ENCODE data around the gene SUSD4.

Gene SUSD4

GRCh38 chr1:223276029-223276428, 87.9 kb downstream of the SUSD4 start:
- CTCF ChIA-PET, result no interaction called here
- H3K27ac ChIP-seq, result no peak overlapping the region
- no peak for DNase-seq (ENCODE audit: low spot score)
- TF ChIP-seq CTCF (conservative IDR thresholded peaks at IDR 0.05; ENCODE audit: low read depth), result no peak
- POLR2A ChIA-PET (ENCODE audit: low non-redundant PET), result no interaction called here

- ChIA-PET CTCF (interaction anchor here (0.6 kb wide), 1 partner anchor 144 kb away, joined by 3 read pairs; no protein-coding TSS in a partner anchor), POLR2A (ENCODE audit: low non-redundant PET) (no interaction called here)
- H3K27ac ChIP-seq, result no peak overlapping the region
- no peak for DNase-seq (ENCODE audit: low spot score)
- no peak for TF ChIP-seq CTCF (conservative IDR thresholded peaks at IDR 0.05; ENCODE audit: low read depth)
Measured at GRCh38 chr1:223273511-223273910, 90.5 kb downstream of the SUSD4 start.

- H3K27ac ChIP-seq, result no peak overlapping the region
- POLR2A ChIA-PET (ENCODE audit: low non-redundant PET), result no interaction called here
- CTCF ChIA-PET, result interaction anchor here (1.1 kb wide), 1 partner anchor 63 kb away, joined by 4 read pairs; no protein-coding TSS in a partner anchor
- no peak for TF ChIP-seq CTCF (conservative IDR thresholded peaks at IDR 0.05; ENCODE audit: low read depth)
- no peak for DNase-seq (ENCODE audit: low spot score)
Measured at GRCh38 chr1:223271085-223271781, 92.7 kb downstream of the SUSD4 start.

GRCh38 chr1:223270155-223270554, 93.8 kb downstream of the SUSD4 start:
- no peak overlapping the region for H3K27ac ChIP-seq
- ChIA-PET POLR2A (ENCODE audit: low non-redundant PET) (no interaction called here), CTCF (interaction anchor here (1.1 kb wide), 1 partner anchor 62 kb away, joined by 4 read pairs; no protein-coding TSS in a partner anchor)
- no peak for TF ChIP-seq CTCF (conservative IDR thresholded peaks at IDR 0.05; ENCODE audit: low read depth)
- DNase-seq (ENCODE audit: low spot score), result no peak

- no peak for TF ChIP-seq CTCF (conservative IDR thresholded peaks at IDR 0.05; ENCODE audit: low read depth)
- ChIA-PET CTCF (no interaction called here), POLR2A (ENCODE audit: low non-redundant PET) (no interaction called here)
- no peak overlapping the region for H3K27ac ChIP-seq
- DNase-seq (ENCODE audit: low spot score), result no peak
Measured at GRCh38 chr1:223269006-223269405, 95.0 kb downstream of the SUSD4 start.

GRCh38 chr1:223266632-223267172, 97.3 kb downstream of the SUSD4 start:
- ChIA-PET POLR2A (ENCODE audit: low non-redundant PET) (no interaction called here), CTCF (no interaction called here)
- DNase-seq (ENCODE audit: low spot score), result no peak
- no peak for TF ChIP-seq CTCF (conservative IDR thresholded peaks at IDR 0.05; ENCODE audit: low read depth)
- no peak overlapping the region for H3K27ac ChIP-seq

All from RWPE1 (cell line).